Transverse colon (tissue), 4 donors: ENCODE data around the gene TGFBI. TPM values are rescaled to one million over a fixed set of nuclear protein-coding genes. Genes with fewer than 3 reads are reported as not detected.

Source experiments
- DNase-seq: peaks from one replicate; pipeline ENCODE4 v3.0.0-alpha.2; 2019
- H3K27ac ChIP-seq, 4 donors: fragments of 200-600 bp; sonication (generic); 2 replicates each; pipeline ENCODE4 v1.5.1; 2016 to 2018; ENCODE audit warnings: inconsistent platforms in 4 of 4
- H3K27me3 ChIP-seq: fragments of 200-600 bp; sonication (generic); 2 replicates; pipeline ENCODE4 v1.5.1; 2017; ENCODE audit warnings: inconsistent platforms
- H3K36me3 ChIP-seq, 4 donors: fragments of 200-600 bp; sonication (generic); 2 replicates each; pipeline ENCODE4 v1.5.1; 2017 to 2019; ENCODE audit warnings: inconsistent platforms in 4 of 4
- H3K4me1 ChIP-seq, 4 donors: fragments of 200-600 bp; sonication (generic); 2 replicates each; pipeline ENCODE4 v1.5.1; 2017 to 2020; ENCODE audit warnings: inconsistent platforms in 4 of 4
- H3K4me3 ChIP-seq, 4 donors: fragments of 200-600 bp; sonication (generic); 1 replicate in 1 of 4; 2 replicates in 3 of 4; pipeline versions ENCODE4 v1.5.1 to v1.6.1; 2017 to 2019; ENCODE audit warnings: inconsistent platforms in 4 of 4
- H3K9me3 ChIP-seq, 2 donors: fragments of 200-600 bp; sonication (generic); 2 replicates each; pipeline ENCODE4 v1.5.1; 2017 to 2019; ENCODE audit warnings: inconsistent platforms in 2 of 2
- CTCF ChIP-seq, 5 experiments: fragments of 200-600 bp in 3 of 5; fragments of 450-650 bp in 2 of 5; sonication (generic) in 3 of 5; IDR thresholded peaks; 1 replicate in 2 of 5; 2 replicates in 3 of 5; pipeline ENCODE4 v1.5.1; 2016 to 2017; ENCODE audit warnings: antibody characterized with exemption in 5 of 5, inconsistent platforms in 3 of 5, mild to moderate bottlenecking in 2 of 5, moderate library complexity in 1 of 5
- EP300 ChIP-seq: sonication (generic); formaldehyde crosslinking; IDR thresholded peaks from one replicate; pipeline ENCODE4 v1.6.1; 2017; ENCODE audit warnings: antibody characterized with exemption, low read depth
- POLR2A ChIP-seq: fragments of 450-650 bp; IDR thresholded peaks from one replicate; pipeline ENCODE4 v1.6.1; 2016; ENCODE audit warnings: antibody characterized with exemption, mild to moderate bottlenecking, moderate library complexity
- POLR2AphosphoS5 ChIP-seq, 3 donors: sonication (generic); formaldehyde crosslinking; IDR thresholded peaks; one replicate each; pipeline ENCODE4 v1.6.1; 2016; ENCODE audit warnings: antibody characterized with exemption in 3 of 3
- WGBS, 2 donors: methylation state at CpG; one replicate each; pipeline ENCODE4 v1.1.5; 2018; ENCODE audit warnings: low coverage in 1 of 2; 5-methylcytosine and 5-hydroxymethylcytosine counted together
- in situ Hi-C, 4 donors: fragments of 200-750 bp; cut with MboI; loops; one replicate each; pipeline versions ENCODE4 v1.15.0 to v1.15.1; 2017; ENCODE audit warnings: low sequenced_read_pairs in 3 of 4, low pct_ligation_motif_present in 1 of 4, low pct_unique_long_range_greater_than_20kb in 1 of 4
- intact Hi-C: fragments of 100-400 bp; cut with DNase I; formaldehyde crosslinking; loops from one replicate; pipeline ENCODE4 v1.15.1; 2023; ENCODE audit warnings: low total_unique reads
- total RNA-seq, 4 donors: library from RNA; depleted of rRNA; stranded (reverse); fragments of >200 nt; gene quantifications; one replicate each; pipeline ENCODE4 v1.1.0, GENCODE V29; 2016

The TGFBI gene
- total RNA-seq, 4 donors from 2014 or later: 22.4 to 79.6 (median 29.8) TPM

- intact Hi-C loops (no loop called here), in situ Hi-C loops (no loop called here)
- TF ChIP-seq CTCF (IDR thresholded peaks at IDR 0.05) (no peak), POLR2AphosphoS5 (IDR thresholded peaks at IDR 0.05) (no peak), EP300 (no peak), POLR2A (no peak)
- no peak for DNase-seq
- no peaks in the 10 kb centered on the region for H3K27me3 ChIP-seq
- peaks cover 0 to 16% (median 5%) of the 10 kb centered on the region in 4 donors for H3K4me1 ChIP-seq
- no peaks in the 10 kb centered on the region for H3K36me3 ChIP-seq
- no peak overlapping the region for H3K27ac ChIP-seq
- no peaks in the 10 kb centered on the region for H3K9me3 ChIP-seq
- 90% methylated on average over 3 of the region's 3 CpGs; no CpG with 5 or more reads in 1 of the 2 donors for WGBS, 2 donors
- no peak overlapping the region for H3K4me3 ChIP-seq
These were observed 32.8 kb upstream of the TGFBI start for GRCh38 chr5:135995976-135996375.

GRCh38 chr5:135996611-135997010 lies 32.2 kb upstream of the TGFBI start:
- no peaks in the 10 kb centered on the region for H3K36me3 ChIP-seq
- no peak overlapping the region for H3K4me3 ChIP-seq
- TF ChIP-seq POLR2AphosphoS5 (IDR thresholded peaks at IDR 0.05) (no peak), CTCF (IDR thresholded peaks at IDR 0.05) (no peak), EP300 (no peak), POLR2A (no peak)
- H3K4me1 ChIP-seq: peaks cover 0 to 16% (median 5%) of the 10 kb centered on the region in 4 donors
- 83 to 85% methylated on average over 1 to 2 of the region's 2 CpGs for WGBS, 2 donors
- no peaks in the 10 kb centered on the region for H3K9me3 ChIP-seq
- no peaks in the 10 kb centered on the region for H3K27me3 ChIP-seq
- intact Hi-C loops: no loop called here
- in situ Hi-C loops: no loop called here
- DNase-seq: no peak
- H3K27ac ChIP-seq: no peak overlapping the region

- H3K27ac ChIP-seq: no peak overlapping the region
- 79 to 80% methylated on average over 5 to 8 of the region's 8 CpGs for WGBS, 2 donors
- H3K36me3 ChIP-seq: no peaks in the 10 kb centered on the region
- no peaks in the 10 kb centered on the region for H3K27me3 ChIP-seq
- DNase-seq: no peak
- intact Hi-C loops: no loop called here
- no peak overlapping the region for H3K4me3 ChIP-seq
- no peaks in the 10 kb centered on the region for H3K9me3 ChIP-seq
- TF ChIP-seq POLR2A (no peak), CTCF (IDR thresholded peaks at IDR 0.05) (no peak), EP300 (no peak), POLR2AphosphoS5 (IDR thresholded peaks at IDR 0.05) (no peak)
- in situ Hi-C loops: no loop called here
- H3K4me1 ChIP-seq: peaks cover 0 to 16% (median 5%) of the 10 kb centered on the region in 4 donors
These were observed 31.0 kb upstream of the TGFBI start for GRCh38 chr5:135997673-135998335.

- TF ChIP-seq POLR2A (no peak), CTCF (IDR thresholded peaks at IDR 0.05) (no peak), POLR2AphosphoS5 (IDR thresholded peaks at IDR 0.05) (no peak), EP300 (no peak)
- Histone ChIP-seq H3K27ac (peak overlapping the region in 2 of 4 donors; percentile 1 to 42), H3K36me3 (no peaks in the 10 kb centered on the region), H3K4me3 (no peak overlapping the region), H3K4me1 (peaks cover 0 to 6% (median 2%) of the 10 kb centered on the region in 4 donors), H3K9me3 (no peaks in the 10 kb centered on the region), H3K27me3 (no peaks in the 10 kb centered on the region)
- intact Hi-C loops: no loop called here
- in situ Hi-C loops: no loop called here
- WGBS, 2 donors: 83% methylated on average over 6 of the region's 6 CpGs; no CpG with 5 or more reads in 1 of the 2 donors
- DNase-seq: no peak
These were observed 29.9 kb upstream of the TGFBI start for GRCh38 chr5:135998889-135999288.
